ENCODE results near the gene PDE4D. TPM values are rescaled to one million over a fixed set of nuclear protein-coding genes. Genes with fewer than 3 reads are reported as not detected.

Gene PDE4D
- total and polyA plus RNA-seq, 2 of the 4 experiments (the other 2 are of a cell fraction), result 1.4 to 7.9 TPM

DNA sequence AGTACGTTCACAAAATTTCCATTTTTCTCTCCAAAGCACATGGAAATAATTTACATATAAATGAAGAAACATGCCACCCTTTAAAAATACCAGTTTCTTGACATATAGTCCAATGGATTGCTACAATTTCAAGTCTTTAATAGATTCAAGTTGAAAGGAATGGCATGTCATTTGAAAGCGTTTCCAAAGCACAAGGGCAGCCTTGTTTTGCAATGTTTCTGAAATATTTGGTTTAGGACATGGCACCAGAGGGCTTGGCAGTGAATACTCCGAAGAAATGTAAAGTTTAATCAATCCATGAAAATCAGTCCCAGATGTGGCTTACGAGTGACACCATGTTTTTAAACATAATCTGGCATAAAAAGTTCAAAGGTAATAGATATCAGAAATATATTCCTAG is 333.7 kb downstream of the PDE4D start:
- dilution Hi-C loops (cut with HindIII; ENCODE audit: low sequenced_read_pairs, unreplicated experiment) (no loop called here), in situ Hi-C loops (cut with MboI; ENCODE audit: low sequenced_read_pairs) (no loop called here), intact Hi-C loops (cut with micrococcal nuclease) (no loop called here)
- no peak overlapping the region for H3K4ac ChIP-seq (ENCODE audit: low read depth, low read length)
- H3K36me3 ChIP-seq (ENCODE audit: control insufficient read depth, insufficient read depth, low read length), result no peaks in the 10 kb centered on the region
- H4K20me1 ChIP-seq (ENCODE audit: insufficient read depth, low read length), result no peaks in the 10 kb centered on the region
- no peak overlapping the region for H2AFZ ChIP-seq (replicated peaks; ENCODE audit: low read length, poor library complexity)
- H3K14ac ChIP-seq (replicated peaks; ENCODE audit: low read depth, low read length), result no peak overlapping the region
- H3K4me1 ChIP-seq (ENCODE audit: control insufficient read depth, insufficient read depth, low read length), result no peaks in the 10 kb centered on the region
- no peak overlapping the region for H3K56ac ChIP-seq (ENCODE audit: extremely low read depth, insufficient read depth, low read length)
- no peak overlapping the region for H2BK5ac ChIP-seq (ENCODE audit: low read depth, low read length, poor library complexity, severe bottlenecking)
- H3K9ac ChIP-seq (ENCODE audit: low read depth, low read length), result no peak overlapping the region
- no peak overlapping the region for H3K4me3 ChIP-seq (ENCODE audit: insufficient read depth, low read depth, low read length)
- no peak overlapping the region for H3K27ac ChIP-seq (ENCODE audit: insufficient read depth, low read length)
- no peak overlapping the region for H2AK5ac ChIP-seq (ENCODE audit: low read depth, low read length)
- no peak overlapping the region for H2BK20ac ChIP-seq (ENCODE audit: low read depth, low read length)
- no peak overlapping the region for H4K91ac ChIP-seq (ENCODE audit: insufficient read depth, low read depth, low read length)
- H3K18ac ChIP-seq (ENCODE audit: low read depth, low read length), result no peak overlapping the region
- TF ChIP-seq NFE2L2 (IDR thresholded peaks at IDR 0.05; ENCODE audit: low read depth, low read length) (no peak), RFX5 (IDR thresholded peaks at IDR 0.05; ENCODE audit: low read depth, low read length) (no peak), MXI1 (IDR thresholded peaks at IDR 0.05; ENCODE audit: borderline replicate concordance, low read depth, low read length) (no peak), FOS (IDR thresholded peaks at IDR 0.05; ENCODE audit: low read depth, low read length) (no peak), MAFK (IDR thresholded peaks at IDR 0.05; ENCODE audit: low read depth, low read length) (no peak), RAD21 (IDR thresholded peaks at IDR 0.05; ENCODE audit: low read length) (no peak), CEBPB (IDR thresholded peaks at IDR 0.05; ENCODE audit: low read depth, low read length) (no peak), BHLHE40 (IDR thresholded peaks at IDR 0.05; ENCODE audit: low read depth, low read length) (no peak), MAZ (IDR thresholded peaks at IDR 0.05; ENCODE audit: borderline replicate concordance, low read depth, low read length) (no peak), CHD1 (IDR thresholded peaks at IDR 0.05; ENCODE audit: low read depth, low read length) (no peak), SMC3 (IDR thresholded peaks at IDR 0.05; ENCODE audit: low read depth, low read length) (no peak)
- TF ChIP-seq, protein P1, sequence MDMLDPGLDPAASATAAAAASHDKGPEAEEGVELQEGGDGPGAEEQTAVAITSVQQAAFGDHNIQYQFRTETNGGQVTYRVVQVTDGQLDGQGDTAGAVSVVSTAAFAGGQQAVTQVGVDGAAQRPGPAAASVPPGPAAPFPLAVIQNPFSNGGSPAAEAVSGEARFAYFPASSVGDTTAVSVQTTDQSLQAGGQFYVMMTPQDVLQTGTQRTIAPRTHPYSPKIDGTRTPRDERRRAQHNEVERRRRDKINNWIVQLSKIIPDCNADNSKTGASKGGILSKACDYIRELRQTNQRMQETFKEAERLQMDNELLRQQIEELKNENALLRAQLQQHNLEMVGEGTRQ (IDR thresholded peaks at IDR 0.05; ENCODE audit: low read depth, low read length), result no peak
- no peak overlapping the region for H2BK15ac ChIP-seq (ENCODE audit: low read depth, low read length)
- no peaks in the 10 kb centered on the region for H3K79me1 ChIP-seq (ENCODE audit: low read depth in 1 of 2, low read length in 2 of 2)
- no peak overlapping the region for H3K4me2 ChIP-seq (ENCODE audit: low read depth, low read length)
- H4K8ac ChIP-seq (ENCODE audit: low read depth in 2 of 2, low read length in 2 of 2), result no peak overlapping the region
- ChIA-PET POLR2A (ENCODE audit: unreplicated experiment) (no interaction called here), CTCF (no interaction called here)
- H3K9me1 ChIP-seq (ENCODE audit: insufficient read depth, low read length), result no peaks in the 10 kb centered on the region
- H3K23ac ChIP-seq (ENCODE audit: low read depth, low read length), result no peak overlapping the region
- WGBS, 2 experiments (ENCODE audit: extremely low coverage in 2 of 2, insufficient read length in 1 of 2), result no CpG with 5 or more reads among the region's 4 CpGs
- H2BK120ac ChIP-seq (ENCODE audit: low read depth, low read length), result no peak overlapping the region
- BruUV-seq (replicated peaks), result no TSS peak
- H3K9me3 ChIP-seq (ENCODE audit: control insufficient read depth, insufficient read depth, low read length), result no peaks in the 10 kb centered on the region
- H4K5ac ChIP-seq (ENCODE audit: low read depth, low read length), result no peak overlapping the region
- no peak for ATAC-seq (ENCODE audit: low read depth)
- H2AK9ac ChIP-seq (replicated peaks; ENCODE audit: low read depth, low read length, poor library complexity), result no peak overlapping the region
- H3K27me3 ChIP-seq (ENCODE audit: control insufficient read depth, insufficient read depth, low read length), result no peaks in the 10 kb centered on the region
- no peak for DNase-seq

All from IMR-90 (cell line).